GM21360 (cell line): Measurements from ENCODE around the gene MID2.
A peak's percentile ranks its signal among the peaks of the same experiment; 100 is the strongest.
"Not testable (repeated sequence)": the region's sequence is repeated elsewhere in the genome, so short reads cannot be mapped to it uniquely, and the experiment has no call there.

Source experiments
- ATAC-seq: cut with Tn5 transposase; IDR thresholded peaks from one replicate; pipeline ENCODE4 v1.9.1; 2021; ENCODE audit warnings: mild to moderate bottlenecking, moderate library complexity; ENCODE audit not compliant: unreplicated experiment

Gene MID2, protein sequence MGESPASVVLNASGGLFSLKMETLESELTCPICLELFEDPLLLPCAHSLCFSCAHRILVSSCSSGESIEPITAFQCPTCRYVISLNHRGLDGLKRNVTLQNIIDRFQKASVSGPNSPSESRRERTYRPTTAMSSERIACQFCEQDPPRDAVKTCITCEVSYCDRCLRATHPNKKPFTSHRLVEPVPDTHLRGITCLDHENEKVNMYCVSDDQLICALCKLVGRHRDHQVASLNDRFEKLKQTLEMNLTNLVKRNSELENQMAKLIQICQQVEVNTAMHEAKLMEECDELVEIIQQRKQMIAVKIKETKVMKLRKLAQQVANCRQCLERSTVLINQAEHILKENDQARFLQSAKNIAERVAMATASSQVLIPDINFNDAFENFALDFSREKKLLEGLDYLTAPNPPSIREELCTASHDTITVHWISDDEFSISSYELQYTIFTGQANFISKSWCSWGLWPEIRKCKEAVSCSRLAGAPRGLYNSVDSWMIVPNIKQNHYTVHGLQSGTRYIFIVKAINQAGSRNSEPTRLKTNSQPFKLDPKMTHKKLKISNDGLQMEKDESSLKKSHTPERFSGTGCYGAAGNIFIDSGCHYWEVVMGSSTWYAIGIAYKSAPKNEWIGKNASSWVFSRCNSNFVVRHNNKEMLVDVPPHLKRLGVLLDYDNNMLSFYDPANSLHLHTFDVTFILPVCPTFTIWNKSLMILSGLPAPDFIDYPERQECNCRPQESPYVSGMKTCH

DNA sequence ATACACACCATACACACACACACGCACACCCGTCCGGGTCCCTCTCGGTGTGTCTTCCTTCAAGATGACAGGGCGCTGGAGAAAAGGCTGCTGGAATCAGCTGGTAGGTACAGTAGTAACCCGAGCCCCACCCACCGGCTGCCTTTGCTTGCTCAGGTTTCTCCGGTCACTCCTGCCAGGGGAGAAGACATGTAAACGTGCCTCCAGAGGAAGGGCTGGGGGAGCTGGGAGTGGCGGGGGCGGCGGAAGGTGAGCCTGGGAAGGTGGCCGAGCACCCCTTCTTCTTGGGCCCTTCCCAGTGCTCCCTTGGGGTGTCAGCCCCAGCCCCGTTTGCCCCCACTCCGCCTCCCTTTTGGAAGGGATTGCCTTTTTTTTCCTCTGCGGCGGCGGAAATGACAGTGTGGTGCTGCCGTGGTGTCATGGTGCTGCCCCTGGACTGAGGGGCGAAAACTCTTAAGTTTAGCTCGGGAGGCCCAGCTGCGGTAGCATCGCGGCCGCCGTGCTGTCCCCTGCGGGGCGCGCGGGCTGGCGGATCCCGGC, at the start of gene MID2:
Gene MID2 (plus strand): TSS at position 169 of the 540 bp plus-strand sequence. CDS start 561 bp downstream, outside the sequence.
- ATAC-seq: peak; percentile 14

DNA sequence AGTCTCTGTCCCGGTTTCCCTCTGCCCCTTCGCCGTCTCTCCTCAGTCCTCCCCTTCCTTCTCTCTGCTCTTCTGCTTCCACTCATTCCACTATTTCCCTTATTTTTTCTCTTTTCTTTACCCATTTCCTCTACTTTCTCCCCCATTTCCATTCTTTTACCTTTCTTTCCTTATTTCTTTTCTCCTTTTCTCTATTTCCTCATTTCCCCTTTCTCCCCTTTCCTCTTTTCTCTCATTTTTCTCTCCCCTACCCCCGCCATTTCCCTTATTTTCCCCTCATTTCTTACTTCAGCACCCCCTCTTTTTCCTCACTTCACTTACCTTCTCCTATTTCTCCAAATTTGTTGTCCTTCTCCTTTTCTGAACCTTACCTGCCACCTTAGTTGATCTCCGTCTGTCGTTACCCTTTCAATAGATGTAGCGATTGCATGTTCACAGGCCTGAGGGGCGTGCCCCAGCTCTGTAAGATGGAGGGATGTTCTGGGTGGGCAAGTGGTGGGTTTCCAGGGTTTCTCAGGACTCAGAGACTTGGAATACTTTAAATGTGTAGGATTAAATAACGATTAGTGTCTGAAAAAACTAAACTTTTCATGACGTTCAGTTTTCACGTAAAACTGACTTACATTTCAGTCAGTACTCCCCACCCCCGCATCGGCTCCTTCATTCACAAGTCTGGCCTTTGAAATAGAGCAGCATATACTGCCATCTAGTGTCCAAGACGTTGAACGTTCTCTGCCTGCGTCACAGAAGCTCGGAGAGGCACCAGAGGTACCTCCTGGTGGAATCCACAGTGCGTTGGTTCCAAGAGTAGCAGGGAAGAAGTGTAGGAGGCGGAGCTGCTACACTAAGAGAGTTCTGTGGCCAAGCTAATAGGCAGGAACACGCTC, 48.8 kb upstream of the MID2 start:
- peak; percentile 72 for ATAC-seq

DNA sequence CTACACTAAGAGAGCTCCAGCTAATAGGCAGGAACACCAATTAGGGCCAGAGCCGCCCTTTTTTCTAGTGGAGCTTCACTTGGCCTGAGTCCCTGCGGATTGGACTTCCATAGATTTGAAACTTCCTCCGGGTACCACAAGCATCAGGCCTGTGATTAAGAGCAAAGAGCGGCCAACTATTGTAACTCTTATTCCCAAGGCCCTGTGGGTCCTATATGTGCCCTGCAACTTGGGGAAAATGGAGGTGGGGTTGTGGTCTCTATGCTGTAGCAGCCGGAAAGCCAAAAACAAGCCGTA, 48.2 kb upstream of the MID2 start, which contains the start of gene NCBP2L:
Gene NCBP2L (plus strand): TSS at position 198 of the 297 bp plus-strand sequence. CDS start 16,488 bp downstream, outside the sequence.
- no peak for ATAC-seq

DNA sequence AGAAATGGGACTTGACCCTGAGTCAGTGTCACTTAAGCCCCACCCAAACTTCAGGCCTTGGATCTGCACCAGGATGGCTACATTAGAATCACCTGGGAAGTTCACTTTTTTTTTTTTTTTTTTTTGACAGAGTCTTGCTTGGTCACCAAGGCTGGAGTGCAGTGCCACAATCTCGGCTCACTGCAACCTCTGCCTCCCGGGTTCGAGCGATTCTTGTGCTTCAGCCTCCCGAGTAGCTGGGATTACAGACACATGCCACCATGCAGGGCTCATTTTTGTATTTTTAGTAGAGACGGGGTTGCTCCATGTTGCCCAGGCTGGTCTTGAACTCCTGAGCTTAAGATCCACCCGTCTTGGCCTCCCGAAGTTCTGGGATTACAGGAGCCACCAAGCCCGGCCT, 45.1 kb upstream of the MID2 start:
- ATAC-seq: no peak

DNA sequence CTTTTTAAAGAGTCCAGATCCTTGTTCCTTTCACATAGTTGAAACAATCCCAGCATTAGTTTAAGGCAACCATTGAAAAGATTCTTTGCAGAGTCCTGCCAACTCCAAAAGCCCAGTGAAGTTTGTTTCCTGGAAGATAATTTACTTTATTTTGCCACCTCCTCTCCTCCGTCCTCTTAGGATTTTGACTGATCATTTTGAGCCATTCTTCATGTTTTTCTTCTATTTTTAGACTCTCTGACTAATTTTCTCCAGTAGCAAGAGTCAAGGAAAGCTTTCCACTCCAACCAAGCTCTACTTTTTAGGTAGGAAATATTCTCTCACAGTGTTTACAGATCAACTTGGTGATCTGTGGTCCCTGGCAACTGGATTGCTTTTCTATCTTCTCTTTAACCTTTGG, 37.8 kb upstream of the MID2 start:
- ATAC-seq: no peak

DNA sequence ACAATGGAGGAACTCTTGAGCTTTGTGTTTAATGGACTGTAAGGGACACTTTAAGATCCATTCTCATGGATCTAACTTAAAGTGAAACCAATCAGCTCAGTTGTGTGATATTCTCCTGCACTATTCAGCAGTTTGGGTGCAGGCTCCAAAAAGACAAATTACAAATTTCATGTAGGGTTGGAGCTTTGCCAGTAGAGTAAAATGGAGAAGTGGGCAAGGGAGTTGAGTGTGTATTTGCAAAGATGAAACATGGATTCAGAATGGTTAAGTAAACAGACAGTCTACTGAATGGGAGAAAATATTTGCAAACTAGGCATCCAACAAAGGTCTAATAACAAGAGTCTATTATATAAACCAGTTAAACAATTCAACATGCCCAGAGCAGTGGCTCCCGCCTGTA, 21.2 kb upstream of the MID2 start:
- no peak for ATAC-seq

DNA sequence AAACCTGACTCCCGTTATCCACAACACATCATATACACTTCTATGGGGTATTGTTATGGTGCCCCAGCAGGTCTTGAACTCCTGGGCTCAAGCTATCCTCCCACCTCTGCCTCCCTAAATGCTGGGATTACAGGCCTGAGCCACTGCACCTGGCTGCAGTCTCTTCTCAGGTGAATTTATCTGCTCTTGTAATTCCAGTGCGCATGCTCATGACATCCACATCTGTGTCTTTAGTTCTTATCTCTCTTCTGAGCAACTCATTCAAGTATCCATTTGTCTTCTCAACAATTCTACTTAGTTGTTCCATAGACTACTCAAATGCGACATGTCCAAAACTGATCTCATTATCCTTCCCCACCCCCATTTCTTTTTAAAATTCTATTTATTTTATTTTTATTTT, 20.5 kb upstream of the MID2 start:
- ATAC-seq: no peak

DNA sequence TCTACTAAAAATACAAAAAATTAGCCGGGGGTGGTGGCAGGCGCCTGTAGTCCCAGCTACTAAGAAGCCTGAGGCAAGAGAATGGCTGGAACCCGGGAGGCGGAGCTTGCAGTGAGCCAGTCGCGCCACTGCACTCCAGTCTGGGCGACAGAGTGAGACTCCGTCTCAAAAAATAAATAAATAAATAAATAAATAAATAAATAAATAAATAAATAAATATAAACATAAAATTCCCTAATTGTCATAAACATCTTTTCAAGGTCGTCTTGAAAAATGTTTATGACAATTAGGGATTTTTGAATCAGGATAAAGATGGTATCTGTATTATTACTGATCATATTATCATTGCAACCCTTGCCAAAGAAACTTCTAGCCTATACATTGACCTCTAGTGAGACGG, 15.6 kb upstream of the MID2 start:
- ATAC-seq: not testable (repeated sequence)

DNA sequence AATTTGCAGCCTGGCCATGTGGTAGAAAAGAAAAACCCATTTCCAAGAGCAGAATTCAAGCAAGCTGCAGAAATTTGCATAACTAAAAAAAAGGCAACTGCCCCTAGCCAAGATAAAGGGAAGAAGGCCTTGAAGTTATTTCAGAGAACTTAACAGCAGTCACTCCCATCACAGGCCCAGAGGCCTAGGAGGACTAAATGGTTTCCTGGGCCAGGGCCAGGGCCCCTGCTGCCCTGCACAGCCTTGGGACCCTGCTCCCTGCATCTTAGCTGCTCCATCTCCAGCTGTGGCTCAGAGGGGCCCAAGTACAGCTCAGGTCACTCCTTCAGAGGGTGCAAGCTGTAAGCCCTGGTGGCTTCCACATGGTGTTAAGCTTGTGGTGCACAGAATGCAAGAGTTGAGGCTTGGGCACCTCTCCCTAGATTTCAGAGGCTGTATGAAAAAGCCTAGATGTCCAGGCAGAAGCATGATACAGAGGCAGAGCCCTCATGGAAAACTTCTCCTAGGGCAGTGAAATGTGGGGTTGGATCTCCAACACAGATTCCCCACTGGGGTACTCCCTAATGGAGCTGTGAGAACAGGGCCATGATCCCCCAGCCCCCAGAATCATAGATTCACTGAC, 6.7 kb upstream of the MID2 start:
- ATAC-seq: no peak

DNA sequence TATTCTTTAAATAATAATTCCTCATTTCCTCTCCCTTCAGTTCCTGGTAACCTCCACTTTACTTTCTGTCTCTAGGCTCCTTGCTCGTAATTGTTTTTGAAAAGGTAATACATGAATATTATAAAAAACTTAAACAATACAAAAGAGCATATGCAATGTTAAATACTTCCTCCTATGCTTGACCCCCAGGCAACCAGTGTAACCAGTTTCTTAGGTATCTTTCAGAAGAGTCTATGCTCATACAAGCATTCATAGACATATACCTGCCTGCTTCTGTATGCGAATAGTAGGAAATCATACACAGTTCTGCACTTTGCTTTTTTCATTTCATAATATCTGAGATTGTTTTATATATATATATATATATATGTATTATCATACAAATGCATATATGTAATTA, 2.6 kb upstream of the MID2 start:
- ATAC-seq: no peak

DNA sequence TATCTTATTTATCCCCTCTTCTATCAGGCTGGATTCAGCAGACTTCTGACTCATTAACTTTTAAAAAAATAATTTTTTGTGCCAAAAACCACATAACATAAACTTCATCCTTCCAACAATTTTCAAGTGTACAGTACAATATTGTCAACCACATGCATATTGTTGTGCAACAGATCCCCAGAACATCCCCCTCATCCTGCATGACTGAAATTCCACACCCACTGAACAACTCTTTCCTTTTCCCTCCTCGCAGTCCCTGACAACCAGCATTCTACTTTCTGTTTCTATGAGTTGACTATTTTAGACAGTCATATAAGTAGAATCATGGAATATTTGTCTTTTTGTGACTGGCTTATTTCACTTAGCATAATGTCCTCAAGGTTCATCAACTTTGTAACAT, 2.2 kb upstream of the MID2 start:
- ATAC-seq: no peak

DNA sequence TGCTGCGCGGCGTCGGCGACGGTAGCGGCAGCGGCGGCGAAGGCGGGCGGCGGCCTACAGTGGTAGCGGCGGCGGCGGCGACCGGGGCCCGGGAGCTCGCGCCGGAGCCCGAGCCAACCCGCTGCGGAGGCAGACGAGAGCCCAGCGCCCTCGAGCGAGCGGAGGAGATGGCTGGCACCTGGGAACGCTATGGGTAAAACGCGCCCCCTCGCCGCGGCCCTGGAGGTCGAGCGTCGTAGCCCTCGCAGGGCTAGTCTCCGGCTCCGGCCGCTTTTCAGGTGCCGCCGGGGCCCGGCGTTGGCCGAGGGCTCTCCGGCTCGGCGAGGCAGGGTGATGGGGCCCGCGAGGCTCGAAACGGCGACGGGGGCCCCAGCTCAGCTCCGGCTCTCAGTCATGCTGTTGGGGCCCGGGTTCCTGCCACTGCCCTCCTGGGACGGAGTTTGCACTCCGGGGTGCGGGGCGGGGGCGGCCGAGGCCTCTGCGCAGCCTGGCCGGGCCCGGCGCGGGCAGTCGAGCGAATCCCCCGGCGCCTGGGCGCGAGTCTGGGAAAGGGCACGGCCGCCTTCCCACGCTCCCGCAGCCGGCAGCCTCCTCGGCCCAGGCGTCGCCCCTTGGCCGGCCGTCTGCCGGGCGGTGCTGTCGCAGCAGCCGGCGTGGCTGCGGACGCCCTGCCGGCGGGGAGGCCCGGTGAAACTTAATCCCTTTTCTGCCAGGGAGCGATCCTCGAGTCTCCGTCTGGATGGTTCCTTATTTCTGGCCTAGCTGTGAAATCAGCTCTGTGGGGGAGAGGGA, 768 bp downstream of the MID2 start:
- peak; percentile 47 for ATAC-seq

DNA sequence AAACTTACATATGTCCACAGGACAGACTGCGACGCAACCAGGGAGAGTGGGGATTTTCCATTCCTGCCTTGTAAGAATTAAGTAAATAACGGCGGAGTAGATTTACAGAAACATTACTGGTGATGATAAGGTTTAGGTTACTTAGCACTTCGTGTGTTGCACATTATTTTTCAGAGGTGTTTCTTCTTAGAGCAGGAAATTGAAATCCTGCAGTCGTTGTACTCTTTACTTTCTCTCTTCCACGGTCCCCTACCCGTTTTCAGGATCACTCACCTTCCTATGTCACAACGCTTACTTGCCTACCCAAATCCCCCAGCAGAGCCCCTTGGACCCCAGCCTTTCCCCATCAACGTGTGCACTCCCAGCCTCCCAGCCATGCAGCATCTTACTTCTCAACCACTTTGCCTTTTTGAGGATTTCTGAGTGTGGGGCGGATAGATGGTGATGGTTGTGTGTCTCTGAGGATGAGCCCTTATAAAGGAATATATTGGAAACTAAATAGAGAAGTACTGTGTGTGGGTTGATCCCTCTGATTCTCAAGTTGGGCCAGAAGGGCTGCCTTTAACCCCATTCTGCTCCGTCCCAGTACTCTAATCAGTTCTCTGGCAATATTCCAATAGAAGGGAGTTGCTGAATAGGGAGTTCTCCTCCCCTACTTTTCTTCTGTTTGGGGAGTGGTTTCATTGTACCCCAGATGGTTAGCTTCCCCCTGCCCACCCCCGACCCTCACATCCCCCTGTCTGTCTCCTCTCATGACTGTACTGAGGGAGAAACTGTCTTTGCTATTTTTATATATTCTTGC, 1.6 kb downstream of the MID2 start:
- no peak for ATAC-seq

DNA sequence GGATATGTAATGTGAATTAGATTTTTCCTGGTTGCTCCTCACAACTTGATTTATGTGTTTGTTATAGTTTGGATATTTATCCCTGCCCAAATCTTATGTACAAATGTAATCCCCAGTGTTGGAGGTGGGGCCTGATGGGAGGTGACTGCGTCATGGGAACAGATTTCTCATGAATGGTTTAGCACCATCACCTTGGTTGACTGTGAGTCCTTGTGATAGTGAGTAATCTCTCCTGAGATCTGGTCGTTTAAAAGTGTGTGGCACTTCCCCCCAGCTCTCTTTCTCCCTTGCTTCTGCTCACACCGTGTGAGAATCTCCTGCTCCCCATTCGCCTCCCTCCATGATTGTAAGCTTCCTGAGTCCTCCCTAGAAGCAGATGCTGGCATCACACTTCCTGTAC, 2.2 kb downstream of the MID2 start:
- ATAC-seq: no peak

DNA sequence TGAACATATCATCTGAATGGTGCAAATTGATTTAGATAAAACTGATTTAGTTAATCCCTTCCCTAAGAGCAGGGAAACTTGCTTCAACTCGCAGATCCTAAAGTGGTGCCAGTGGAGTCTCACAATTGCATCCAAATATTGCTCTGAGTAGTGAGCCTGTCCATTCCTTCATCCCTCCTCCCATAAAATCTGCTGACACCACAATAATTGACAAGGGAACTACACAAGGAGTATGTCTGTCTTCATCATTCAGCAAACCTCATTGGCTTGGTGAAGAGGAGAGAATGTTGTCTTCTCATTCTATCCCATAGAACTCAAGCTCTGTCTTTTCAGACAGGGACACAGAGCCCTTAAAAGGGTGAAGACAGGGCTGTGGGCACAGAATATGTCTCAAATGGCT, 4.2 kb downstream of the MID2 start:
- no peak for ATAC-seq

DNA sequence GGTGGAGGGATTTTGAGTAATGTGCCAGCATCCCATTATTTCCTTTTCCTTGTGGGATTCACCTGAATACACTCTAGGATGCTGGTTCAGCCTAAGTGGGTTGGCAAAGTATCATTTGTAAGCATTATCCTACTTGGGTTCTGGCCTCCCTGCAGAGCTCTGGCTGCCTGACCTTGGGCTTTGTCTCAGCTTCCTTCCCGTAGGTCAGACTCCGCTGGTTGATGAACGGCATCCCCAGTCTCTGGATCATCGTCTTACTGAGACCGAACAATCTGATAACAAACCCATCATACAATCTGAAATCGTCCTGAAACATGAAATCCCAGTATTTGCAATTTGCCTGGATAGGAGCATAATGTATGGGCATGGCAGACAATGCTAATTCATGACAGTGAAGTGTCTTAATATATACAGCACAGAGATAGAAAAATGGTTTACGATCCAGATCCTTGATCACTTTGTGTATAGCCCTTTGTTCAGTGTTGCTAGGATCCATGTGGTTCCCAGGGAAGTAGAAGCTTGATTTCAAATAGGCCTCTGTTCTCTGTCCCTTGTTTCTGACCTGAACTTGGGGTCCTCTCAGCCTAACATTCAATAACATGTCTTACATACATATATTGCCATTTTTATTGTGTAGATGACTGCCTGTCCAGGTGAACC, 5.5 kb downstream of the MID2 start:
- ATAC-seq: no peak

DNA sequence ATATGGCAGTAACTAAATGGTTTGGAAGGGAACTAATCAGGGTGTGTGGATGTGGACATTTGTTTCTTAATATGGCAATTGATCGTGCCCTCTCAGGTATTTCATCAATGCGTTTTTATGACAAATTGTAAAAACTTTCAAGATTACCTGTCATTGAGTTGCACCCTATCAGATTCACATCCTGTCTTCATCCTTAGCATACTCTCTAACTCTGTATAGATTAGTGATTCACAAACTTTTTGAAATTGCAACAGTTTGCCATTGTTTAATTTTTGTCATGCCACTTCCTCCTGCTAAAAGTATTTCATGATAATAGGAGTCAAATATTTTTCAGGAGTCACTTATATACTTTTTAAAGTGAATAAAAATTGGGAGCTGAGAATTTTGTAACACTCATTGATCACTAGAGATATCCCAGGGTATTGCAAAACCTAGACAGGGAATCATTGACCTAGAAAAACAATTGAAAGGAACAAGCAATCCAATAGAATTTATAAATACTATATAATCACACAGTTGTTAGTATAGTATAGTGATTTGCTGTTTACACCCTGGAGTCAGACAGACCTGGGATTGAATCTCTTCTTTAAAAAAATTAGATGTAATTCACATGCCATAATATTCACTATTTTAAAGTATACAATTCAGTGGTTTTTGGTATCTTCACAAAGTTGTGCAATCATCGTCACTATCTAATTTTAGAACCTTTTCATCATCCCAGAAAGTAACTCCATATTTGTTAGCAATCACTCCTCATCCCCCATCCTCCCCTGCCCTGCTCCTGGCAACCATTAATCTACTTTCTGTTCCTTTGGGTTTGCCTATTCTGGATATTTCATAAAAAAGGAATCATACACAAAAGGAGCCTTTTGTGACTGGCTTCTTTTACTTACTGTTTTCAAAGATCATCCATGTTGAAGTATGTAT, 8.9 kb downstream of the MID2 start:
- ATAC-seq: no peak
